Duodenal mucosa (tissue), 2 donors: ENCODE results near the gene PBRM1.
A peak's percentile ranks its signal among the peaks of the same experiment; 100 is the strongest.

Experiments used
- H3K27ac ChIP-seq: one replicate; pipeline ENCODE4 v1.7.0; 2013; ENCODE audit warnings: low read depth, low read length
- H3K27me3 ChIP-seq, 2 donors: one replicate each; pipeline ENCODE4 v1.7.0; 2013; ENCODE audit warnings: low read length in 2 of 2, control low read depth in 1 of 2; ENCODE audit not compliant: insufficient read depth in 2 of 2, control insufficient read depth in 1 of 2
- H3K36me3 ChIP-seq, 2 donors: one replicate each; pipeline ENCODE4 v1.7.0; 2013; ENCODE audit warnings: low read length in 2 of 2, control low read depth in 1 of 2; ENCODE audit not compliant: insufficient read depth in 2 of 2, control insufficient read depth in 1 of 2
- H3K4me1 ChIP-seq, 2 donors: one replicate each; pipeline ENCODE4 v1.7.0; 2013; ENCODE audit warnings: low read length in 2 of 2, control low read depth in 1 of 2; ENCODE audit not compliant: insufficient read depth in 2 of 2, control insufficient read depth in 1 of 2
- H3K4me3 ChIP-seq, 2 donors: one replicate each; pipeline ENCODE4 v1.7.0; 2013; ENCODE audit warnings: low read length in 2 of 2, low read depth in 1 of 2
- H3K9ac ChIP-seq, 2 donors: one replicate each; pipeline ENCODE4 v1.7.0; 2013; ENCODE audit warnings: low read length in 2 of 2, low read depth in 1 of 2
- H3K9me3 ChIP-seq, 2 donors: one replicate each; pipeline ENCODE4 v1.7.0; 2013; ENCODE audit warnings: low read length in 2 of 2, control low read depth in 1 of 2; ENCODE audit not compliant: control insufficient read depth in 1 of 2

PBRM1 gene

GRCh38 chr3:52501046-52501445 lies 184.7 kb downstream of the PBRM1 start:
- Histone ChIP-seq H3K36me3 (no peaks in the 10 kb centered on the region), H3K4me1 (no peaks in the 10 kb centered on the region), H3K4me3 (no peak overlapping the region), H3K27ac (no peak overlapping the region), H3K27me3 (no peaks in the 10 kb centered on the region), H3K9me3 (no peaks in the 10 kb centered on the region), H3K9ac (no peak overlapping the region)

- Histone ChIP-seq H3K4me3 (no peak overlapping the region), H3K36me3 (no peaks in the 10 kb centered on the region), H3K27me3 (no peaks in the 10 kb centered on the region), H3K9ac (no peak overlapping the region), H3K4me1 (peaks cover 0 to 6% of the 10 kb centered on the region in 2 donors), H3K27ac (no peak overlapping the region), H3K9me3 (no peaks in the 10 kb centered on the region)
Measured at GRCh38 chr3:52498137-52499054, 187.3 kb downstream of the PBRM1 start.

GRCh38 chr3:52495777-52496602 lies 189.7 kb downstream of the PBRM1 start:
- Histone ChIP-seq H3K4me3 (peak overlapping the region; percentile 22 to 43), H3K9me3 (no peaks in the 10 kb centered on the region), H3K27me3 (no peaks in the 10 kb centered on the region), H3K4me1 (peaks cover 0 to 11% of the 10 kb centered on the region in 2 donors), H3K9ac (peak overlapping the region in 1 of 2 donors; percentile 25), H3K36me3 (peaks cover 11 to 16% of the 10 kb centered on the region in 2 donors), H3K27ac (no peak overlapping the region)
